DMS79 treated with DMSO at 0.1 percent for 48 hours (cell line): ENCODE measurements around the gene OTULIN.
A peak's percentile ranks its signal among the peaks of the same experiment; 100 is the strongest.

Experiments
- DNase-seq: peaks from one replicate; lab custom pipeline; 2025; lab: John Stamatoyannopoulos, UW

The OTULIN gene

DNA sequence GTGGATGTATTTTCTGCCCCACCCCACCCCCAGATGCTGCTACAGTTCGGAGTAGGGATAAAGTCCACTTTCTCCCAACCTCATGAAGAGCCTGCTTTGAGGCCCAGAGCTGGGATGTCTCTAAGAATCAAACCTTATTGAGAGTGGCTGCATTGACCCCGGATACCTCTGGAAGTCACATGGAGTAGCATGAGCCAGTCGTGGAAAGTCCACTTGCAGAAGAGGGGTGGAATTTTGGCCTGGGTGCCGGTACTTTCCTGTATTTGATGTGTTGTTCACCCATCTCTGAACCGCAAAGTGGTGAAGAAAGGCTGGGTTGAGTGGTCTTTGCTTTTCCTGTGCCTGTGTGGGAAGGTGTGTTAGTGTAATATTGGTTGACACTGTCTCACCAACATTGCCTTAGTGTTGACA lies 3.7 kb downstream of the OTULIN start:
- no peak for DNase-seq

DNA sequence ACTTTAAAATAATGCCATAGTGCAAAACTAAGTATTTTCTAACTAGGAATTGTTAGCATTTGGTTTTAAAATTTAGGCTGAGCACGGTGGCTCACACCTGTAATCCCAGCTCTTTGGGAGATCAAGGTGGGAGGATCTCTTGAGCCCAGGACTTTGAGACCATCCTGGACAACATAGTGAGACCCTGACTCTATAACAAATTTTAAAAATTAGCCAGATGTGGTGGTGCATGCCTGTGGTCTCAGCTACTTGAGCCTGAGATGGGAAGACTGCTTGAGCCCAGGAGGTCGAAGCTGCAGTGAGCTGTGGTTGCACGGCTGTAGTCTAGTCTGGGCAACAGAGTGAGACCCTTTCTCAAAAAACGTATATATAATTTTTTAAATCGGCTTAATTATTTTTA lies 4.9 kb downstream of the OTULIN start:
- no peak for DNase-seq

DNA sequence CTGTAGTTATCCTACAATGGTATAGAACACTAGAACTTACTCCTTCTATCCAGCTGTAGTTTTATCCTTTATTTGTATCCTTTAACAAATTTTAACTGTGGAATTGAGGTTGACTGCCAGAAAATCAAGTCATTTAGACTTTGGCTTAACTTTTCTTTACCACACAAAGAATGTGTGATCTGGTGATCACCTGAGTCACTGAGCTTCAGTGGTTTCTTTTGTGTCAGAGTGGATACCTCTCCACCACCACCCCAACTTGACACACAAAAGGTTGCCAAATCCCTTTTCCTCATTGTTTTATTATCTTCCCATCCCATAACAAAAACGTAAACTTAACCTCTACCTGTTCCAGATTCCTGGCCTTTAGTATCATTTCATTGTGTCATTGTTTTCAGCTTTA lies 5.5 kb downstream of the OTULIN start:
- no peak for DNase-seq

DNA sequence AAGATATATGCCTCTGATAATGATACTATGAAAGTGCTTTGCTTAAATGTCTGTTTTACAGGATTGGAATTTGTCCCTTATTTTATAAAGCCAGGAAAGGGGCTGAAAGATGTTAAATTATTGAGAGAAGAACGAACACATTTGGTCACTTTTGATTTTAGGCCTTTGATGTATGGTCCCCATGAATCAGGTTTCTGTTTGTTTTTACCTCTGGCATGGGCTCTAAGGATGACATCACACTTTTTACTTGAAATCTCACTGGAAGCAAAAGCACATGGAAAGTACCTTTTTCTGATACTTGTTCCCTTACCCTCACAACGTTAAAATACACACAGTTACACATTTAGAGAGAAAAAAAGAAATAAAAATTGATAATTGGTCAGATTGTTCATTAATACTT lies 6.9 kb downstream of the OTULIN start:
- DNase-seq: no peak

DNA sequence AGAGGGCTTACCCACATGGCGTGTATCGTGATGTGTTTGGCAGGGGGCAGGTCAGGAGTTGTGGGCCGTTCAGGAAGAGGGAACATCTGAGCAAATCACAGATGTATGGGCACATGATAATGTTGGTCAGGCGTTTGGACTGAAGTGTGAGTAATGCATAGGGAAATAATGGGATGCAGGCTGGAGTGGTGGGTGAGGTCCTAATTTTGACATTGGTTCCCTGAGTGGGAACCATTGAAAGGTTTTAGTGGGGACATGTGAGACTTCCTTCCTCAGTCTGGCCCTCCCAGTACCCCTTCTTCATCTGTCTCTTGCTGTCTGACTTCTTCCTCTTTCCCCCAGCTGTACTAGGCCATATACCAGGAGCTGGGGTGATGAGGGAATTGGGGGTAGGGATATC lies 7.6 kb downstream of the OTULIN start:
- no peak for DNase-seq

DNA sequence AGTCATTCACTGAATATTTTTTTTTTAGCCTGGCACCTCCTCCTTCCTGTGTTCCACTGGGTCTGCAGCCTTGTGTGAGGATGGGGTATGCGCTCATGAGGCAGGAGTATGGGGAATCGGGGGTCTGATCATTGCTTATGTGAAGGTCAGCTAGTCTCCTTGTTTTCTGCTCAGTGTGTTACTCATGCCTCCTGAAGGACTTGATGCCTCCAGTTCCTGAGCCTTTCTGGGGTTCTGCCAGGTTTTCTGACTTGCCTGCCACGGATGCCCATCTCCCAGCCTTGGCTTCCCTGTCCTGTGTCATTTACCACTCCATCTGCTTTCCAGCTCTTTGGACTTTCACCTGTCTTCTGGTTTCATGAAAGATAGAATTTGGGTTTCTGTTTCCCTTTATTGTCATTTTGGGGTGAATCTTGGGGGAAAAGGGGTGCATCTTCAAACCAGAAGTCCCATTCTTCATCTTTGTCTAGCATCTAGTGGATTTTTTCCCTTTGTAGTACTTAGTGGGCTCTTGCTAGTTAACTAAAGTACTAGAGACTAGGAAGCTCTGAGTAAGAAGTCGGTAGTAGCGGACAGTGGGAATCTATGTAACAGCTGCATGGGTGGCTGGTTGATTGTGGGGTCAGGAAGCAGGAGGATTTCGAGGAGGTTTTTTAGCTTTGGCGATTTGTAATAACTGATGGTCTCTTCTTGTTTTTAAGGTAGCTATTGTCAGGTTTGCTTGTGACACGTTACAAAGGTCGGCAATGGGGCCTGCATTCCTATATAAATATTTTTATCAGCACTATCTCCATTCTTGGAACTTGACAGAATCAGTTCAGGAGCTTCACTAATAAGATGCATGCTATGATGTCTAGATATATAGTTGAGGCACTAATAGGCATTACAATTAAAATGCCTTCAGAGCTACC lies 8.2 kb downstream of the OTULIN start:
- no peak for DNase-seq

DNA sequence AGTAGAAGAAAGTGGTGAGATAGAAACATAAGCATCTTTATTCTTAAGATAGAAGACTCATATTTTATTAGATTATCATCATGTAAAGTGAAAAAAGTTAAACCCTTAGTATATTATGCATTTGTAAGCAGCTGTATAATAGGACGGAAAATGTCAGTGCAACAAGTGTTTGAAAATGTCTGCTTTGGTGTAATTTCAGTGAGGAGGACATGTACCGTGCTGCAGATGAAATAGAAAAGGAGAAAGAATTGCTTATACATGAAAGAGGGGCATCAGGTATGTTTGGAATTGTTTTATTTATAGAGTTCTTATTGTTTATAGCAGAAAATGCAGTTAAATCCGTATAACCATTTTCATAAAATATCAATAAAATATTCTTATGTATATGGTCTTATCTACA lies 8.9 kb downstream of the OTULIN start:
- DNase-seq: no peak

DNA sequence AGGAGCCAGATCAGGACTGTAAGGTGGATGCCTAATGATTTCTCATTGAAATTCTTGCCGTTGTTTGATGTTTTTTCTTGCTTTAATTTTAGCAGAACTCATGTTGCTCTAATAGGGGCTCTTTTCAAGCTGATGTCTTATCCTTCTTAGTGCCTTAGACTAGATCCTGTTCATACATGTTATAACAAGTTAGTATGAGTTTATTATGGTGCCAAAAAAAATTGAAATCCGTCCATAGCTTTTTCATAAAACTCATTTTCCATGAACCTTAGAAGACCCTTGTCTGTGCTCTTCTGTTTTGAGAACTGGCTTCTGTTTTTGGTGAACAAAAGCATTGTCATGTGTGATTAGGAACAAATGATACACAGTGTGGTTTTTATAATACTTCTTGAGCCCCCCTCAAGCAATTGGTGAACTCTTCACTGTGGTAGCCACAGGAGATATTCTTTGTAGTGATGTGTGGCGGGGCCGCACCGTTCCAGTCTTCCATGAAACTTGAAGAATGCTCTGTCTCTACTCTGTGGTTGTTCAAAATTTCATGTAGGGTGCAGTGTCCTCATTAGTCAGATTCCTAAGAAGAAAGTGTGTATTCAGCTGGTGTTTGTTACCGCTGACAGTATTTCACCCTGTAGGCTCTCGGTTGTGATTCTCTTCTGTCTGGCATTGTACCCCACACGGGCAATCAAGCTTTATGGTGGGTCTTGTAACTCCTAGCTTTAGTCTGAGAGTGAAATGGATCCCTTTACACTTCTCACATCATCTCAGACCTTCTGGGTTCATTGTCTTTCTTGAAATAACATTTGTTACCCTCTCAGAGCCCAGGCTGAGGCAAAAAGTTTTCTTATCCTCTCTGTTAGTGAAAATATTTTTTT lies 10.7 kb downstream of the OTULIN start:
- DNase-seq: peak; percentile 85

DNA sequence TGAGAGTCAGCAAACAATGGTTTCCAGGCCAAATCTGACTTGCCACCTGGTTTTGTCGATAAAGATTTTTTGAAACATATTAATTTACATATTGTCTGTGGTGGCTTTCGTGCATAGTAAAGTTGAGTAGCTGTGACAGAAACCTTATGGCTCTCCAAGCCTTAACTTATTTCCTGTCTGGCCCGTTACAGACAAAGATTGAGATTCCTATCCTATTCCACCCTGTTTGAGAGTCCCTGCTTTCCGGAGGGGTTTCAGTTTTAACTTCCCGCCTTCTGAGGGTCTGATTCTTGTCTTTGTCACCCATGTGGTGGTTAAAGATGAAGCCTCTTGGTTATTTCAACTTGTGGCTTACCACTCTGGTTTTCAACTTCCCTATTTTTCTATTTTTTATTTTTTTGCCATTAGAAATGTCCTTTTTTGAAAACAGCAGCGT lies 11.4 kb downstream of the OTULIN start:
- no peak for DNase-seq

DNA sequence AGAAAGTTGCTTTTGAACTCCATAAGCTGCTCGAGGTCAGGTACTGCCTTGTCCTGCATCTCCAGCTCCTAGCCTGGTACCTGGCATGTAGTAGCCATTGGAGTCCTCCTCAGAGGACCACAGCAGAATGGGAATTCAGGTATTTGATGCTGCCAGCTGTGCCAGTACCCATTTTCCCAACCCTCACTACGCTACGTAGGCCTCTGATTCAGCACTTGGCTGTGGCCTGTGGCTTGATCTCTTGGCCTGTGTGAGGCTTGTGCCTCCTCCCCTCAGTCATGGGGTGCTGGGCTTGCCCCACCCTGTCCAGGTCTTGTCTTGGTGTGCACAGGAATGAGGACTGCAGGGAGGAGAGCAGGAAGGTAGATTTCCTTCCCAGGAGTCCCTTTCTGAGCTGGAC lies 11.8 kb downstream of the OTULIN start:
- no peak for DNase-seq

DNA sequence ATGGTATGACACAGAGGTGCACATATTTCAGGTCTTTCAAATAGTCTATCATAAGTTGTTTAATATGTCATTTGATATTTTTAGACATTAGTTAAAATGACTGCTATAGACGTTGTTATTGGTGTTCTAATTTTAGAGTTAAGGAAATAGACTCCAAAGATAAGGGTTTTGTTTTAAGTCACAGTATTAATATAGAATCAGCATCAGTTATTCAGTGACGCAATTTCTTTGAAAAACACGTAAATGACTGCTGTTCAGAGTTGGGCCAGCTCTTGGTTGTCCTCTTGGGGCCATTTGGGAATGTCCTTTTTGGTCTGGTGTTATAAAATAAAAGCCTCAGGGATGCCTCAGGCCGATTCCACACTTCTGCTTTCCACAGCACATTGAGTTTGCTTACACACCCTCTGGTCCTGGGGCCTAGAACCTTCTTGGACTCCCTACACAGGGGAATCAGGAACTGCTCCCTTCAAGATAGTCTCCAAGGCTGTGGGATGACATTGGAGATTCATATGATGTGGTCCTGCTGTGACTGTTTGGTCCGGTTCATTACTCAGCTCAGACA lies 14.3 kb downstream of the OTULIN start:
- no peak for DNase-seq

DNA sequence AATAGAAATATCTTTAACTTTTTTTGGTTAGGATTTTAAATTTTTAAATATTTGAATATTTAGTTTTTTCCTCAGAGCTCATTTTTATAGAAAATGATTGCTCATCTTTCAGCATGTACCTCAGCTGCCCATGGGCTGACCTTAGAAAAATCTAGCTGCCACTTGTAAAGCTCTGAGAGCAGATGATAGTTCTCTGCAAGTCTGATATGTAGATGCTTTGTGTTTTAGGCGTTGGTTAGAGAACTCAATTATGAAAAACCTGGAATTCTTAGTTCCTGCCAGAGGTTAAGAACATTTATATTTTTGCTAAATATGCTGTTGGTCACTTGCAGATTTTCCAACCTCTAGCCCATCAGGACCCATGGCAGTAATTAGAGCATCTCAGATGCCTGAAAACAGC lies 15.1 kb downstream of the OTULIN start:
- DNase-seq: no peak

DNA sequence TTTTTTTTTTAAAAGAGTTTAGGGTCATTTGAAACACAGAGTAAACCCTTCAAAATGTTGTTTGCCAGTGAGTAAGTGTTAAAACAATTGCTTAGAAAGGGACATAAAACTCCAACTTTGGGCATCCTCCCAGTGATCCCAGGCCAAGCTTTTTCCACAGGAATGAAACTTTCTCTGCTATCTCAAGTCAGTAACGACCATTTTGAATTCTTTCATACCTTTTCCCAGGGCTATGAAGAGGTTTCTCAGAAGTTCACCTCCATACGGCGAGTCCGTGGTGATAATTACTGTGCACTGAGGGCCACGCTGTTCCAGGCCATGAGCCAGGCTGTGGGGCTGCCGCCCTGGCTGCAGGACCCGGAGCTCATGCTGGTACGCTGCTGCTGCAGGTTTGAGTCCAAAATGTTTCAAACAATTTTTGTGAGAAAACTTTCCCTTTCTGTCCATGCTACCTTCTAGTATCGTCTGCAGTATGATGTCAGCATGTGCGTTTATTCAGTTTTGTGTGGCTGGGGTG lies 16.8 kb downstream of the OTULIN start:
- DNase-seq: no peak

DNA sequence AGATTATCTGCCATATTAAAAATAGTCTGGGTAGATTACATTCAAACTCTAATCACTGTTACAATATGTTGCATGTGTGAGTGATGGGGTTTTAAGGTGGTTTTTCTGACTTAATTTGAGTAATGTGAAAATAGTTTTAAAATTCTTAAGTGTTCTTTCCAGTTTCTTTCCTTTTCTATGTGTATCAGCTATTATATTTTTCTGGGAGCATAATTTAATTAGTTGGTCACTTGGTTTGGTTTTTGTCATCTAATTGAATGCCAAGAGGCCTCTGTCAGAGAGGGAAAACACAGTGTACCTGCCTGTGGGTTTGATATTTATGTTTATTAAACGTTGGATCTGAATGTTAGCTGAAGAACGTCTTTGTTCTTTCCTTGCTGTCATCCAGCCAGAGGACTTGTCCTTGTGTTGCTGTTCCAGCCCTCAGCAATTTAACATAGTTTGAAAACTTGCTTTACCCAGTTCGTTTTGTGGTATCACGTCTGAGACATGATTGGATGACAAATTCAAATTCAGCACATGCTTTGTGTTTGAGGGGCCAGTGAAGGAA lies 19.5 kb downstream of the OTULIN start:
- no peak for DNase-seq

DNA sequence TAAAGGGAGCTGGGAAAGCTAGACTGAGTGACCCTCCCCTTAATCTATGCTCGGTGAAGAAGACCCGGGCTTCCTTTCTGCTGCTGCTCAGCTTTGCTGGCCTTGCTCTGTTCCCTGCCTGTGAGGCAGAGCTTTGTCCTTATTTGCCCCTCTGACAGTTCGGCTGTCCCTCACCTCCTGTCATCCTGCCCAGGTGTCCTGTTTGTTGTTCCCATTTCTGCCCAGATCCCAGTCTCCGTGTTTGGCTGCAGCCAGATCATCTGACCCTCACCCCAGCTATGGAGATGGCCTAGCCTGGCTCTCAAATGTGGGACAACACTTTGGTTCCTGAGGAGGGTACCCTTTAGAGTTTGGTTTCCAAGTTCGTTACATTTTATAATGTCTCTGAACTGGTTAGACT lies 20.2 kb downstream of the OTULIN start:
- DNase-seq: no peak

DNA sequence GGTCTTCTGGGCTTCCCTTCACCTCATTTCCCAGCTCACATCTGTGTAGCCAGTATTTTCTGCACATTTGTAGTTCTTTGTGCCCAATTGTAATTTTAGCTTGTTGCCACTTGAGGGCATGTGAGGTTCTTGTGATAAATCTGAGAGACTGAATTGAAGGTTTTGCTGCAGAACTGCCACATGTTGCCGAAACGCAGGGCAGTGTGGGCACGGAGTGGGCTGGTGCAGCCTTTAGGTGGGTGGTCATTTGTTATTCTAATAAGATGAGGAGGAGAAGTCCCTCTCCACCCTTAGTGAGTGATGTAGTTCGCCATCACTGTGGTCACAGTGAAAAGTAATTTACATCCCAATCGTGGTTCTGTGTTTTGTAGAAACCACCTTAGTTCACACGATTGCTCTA lies 21.2 kb downstream of the OTULIN start:
- DNase-seq: no peak

DNA sequence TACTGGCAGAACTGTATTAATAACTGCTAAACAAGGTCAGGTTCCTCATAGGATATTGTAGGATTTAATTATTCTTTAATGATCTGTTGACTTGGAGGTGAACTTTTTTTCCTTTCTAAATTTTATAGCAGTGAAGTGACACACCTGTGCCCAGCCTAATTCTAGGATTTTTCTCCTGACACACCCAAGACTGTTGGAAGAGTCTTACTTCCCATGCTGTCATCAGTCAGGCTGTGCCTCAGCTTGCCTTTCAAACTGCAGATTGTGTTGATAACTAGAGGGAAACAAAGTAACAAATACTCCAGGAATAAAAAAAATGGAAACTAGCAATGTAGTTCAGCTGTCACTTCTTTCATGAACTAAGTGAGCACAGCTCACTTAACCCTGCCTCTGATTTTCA lies 22.0 kb downstream of the OTULIN start:
- no peak for DNase-seq

DNA sequence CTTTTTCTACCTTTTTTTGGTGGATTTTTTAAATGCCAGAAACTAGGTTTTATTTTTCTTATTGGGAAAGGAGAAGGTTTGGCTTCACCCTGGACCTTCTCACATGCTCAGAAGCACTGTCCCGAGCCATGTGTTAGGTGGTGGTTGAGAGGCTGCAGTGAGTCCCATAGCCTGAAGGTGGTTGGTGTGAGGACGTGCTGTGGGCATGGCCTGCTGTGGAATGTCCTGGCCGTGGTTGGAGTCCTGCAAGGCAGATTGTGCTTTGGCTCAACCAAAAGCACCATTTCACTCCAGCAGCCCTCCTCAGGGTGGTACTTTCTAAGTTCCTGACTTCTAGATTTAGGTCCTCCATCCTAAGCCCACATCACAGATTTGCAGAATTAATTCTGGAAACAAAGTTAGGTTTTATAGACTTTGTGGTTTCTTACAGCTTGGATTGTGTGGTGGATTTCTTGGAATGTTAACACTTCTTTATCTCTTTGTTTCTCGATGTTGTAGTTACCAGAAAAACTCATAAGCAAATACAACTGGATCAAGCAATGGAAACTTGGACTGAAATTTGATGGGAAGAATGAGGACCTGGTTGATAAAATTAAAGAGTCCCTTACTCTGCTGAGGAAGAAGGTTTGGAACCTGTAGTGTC lies 22.6 kb downstream of the OTULIN start:
- no peak for DNase-seq

DNA sequence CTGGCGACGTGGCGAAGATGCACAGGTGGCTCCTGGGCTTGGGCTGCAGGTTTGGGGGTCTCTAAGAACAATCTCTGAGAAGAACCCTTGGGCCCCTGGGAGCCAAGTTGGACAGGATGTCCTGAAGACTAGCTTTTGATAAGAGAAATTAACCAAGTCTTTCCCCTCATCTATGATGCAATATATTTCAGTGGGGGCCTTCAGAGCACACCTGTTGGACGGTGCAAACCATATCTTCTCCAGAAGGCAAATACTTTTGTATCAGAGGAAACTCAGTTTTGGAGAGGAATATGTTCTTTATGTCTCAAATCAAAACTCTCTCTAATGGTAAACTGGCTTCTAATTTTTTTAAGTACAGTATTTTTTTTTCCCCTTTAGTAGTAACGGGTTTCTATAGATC lies 28.6 kb downstream of the OTULIN start:
- no peak for DNase-seq

DNA sequence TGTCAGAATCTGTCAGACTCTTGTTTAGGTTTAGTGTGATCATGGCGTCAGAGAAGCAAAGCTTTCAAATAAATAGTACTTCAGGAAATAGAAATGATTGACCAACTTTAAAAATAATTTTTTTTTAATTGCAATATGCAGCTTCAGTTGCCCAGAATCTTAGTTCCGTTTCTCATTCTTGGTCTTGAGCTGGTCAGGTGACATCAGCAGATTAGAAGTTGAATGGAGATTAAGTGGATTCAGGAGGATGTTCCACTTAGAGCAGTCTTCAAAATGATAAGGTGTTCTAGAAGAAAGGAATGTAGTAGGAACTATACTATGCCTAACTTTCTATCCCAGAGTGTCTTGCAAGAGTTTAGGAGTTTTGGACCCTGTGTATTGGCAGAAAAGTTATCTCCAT lies 30.6 kb downstream of the OTULIN start:
- DNase-seq: no peak

DNA sequence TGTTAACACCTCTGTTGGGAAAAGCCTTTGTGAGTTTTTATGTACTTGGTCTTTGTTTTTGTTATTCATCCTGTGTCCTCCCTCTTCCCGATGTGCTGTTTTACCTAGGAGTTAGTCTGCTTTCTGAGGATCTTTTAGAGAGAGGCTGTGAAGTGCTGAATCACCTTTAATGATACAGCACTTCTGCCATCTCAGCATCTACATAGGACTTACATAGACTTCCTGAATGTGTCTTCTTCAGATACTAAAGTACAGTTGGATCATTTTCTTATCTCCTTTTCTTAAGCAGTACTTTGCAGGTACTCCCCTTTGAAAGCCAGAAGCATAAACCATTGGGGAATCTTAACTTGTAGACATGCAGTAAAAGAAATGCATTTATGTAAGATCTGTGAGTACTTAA lies 31.5 kb downstream of the OTULIN start:
- no peak for DNase-seq

DNA sequence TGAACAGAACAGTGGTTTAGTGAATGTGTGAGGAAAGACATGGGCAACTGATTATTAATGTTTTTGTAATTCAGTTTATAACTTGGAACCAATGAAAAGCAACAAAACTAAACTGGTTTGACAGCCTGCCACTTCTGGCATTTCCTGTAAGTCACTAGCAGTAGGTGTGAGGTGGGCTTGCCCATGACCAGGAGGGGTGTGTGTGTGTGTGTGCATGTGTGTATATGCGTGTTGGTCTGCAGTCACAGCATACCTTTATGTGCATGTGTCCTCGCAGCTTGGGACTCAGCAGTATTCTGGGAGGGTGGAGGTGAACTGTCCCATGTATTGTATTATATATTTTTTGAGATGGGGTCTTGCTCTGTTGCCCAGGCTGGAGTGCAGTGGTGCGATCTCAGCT lies 32.3 kb downstream of the OTULIN start:
- DNase-seq: no peak
